Liver (tissue), 9 donors: ENCODE results near the gene SCNN1A. TPM values are rescaled to one million over a fixed set of nuclear protein-coding genes. Genes with fewer than 3 reads are reported as not detected.

ENCODE experiments used
- DNase-seq: peaks from one replicate; pipeline ENCODE4 v3.0.0-alpha.2; 2017; ENCODE audit warnings: low spot score
- H3K27ac ChIP-seq, 2 donors: one replicate each; pipeline ENCODE4 v1.7.0; 2013; ENCODE audit warnings: inconsistent platforms in 2 of 2, low read length in 2 of 2, control low read depth in 1 of 2, low read depth in 1 of 2, mild to moderate bottlenecking in 1 of 2
- H3K27me3 ChIP-seq, 4 donors: one replicate each; pipeline versions ENCODE4 v1.6.1 to v1.7.0; 2013; ENCODE audit warnings: low read length in 3 of 4, inconsistent platforms in 1 of 4, mild to moderate bottlenecking in 1 of 4, moderate library complexity in 1 of 4; ENCODE audit not compliant: control insufficient read depth in 4 of 4, insufficient read depth in 4 of 4
- H3K36me3 ChIP-seq, 4 donors: one replicate each; pipeline versions ENCODE4 v1.6.1 to v1.7.0; 2013; ENCODE audit warnings: low read length in 3 of 4, mild to moderate bottlenecking in 3 of 4, low read depth in 1 of 4, moderate library complexity in 1 of 4; ENCODE audit not compliant: control insufficient read depth in 4 of 4, insufficient read depth in 3 of 4
- H3K4me1 ChIP-seq, 4 donors: one replicate each; pipeline versions ENCODE4 v1.6.1 to v1.7.0; 2013; ENCODE audit warnings: low read length in 3 of 4, mild to moderate bottlenecking in 3 of 4, moderate library complexity in 1 of 4; ENCODE audit not compliant: control insufficient read depth in 4 of 4, insufficient read depth in 4 of 4
- H3K4me3 ChIP-seq, 3 donors: one replicate each; pipeline versions ENCODE4 v1.6.1 to v1.7.0; 2013; ENCODE audit warnings: low read length in 3 of 3, control low read depth in 1 of 3, low read depth in 1 of 3, mild to moderate bottlenecking in 1 of 3
- H3K9ac ChIP-seq, 2 donors: one replicate each; pipeline ENCODE4 v1.7.0; 2013; ENCODE audit warnings: low read length in 2 of 2, mild to moderate bottlenecking in 2 of 2, moderate library complexity in 2 of 2, control low read depth in 1 of 2, low read depth in 1 of 2
- H3K9me3 ChIP-seq, 4 donors: one replicate each; pipeline versions ENCODE4 v1.6.1 to v1.7.0; 2013; ENCODE audit warnings: low read length in 3 of 4; ENCODE audit not compliant: control insufficient read depth in 4 of 4
- ATF3 ChIP-seq: IDR thresholded peaks from 2 replicates; pipeline ENCODE4 v1.6.1; 2016; ENCODE audit warnings: antibody characterized with exemption
- EGR1 ChIP-seq, 2 donors: IDR thresholded peaks; 2 replicates each; pipeline ENCODE4 v1.6.1; 2016 to 2018; ENCODE audit warnings: antibody characterized with exemption in 2 of 2, low read depth in 2 of 2
- FOXA1 ChIP-seq: IDR thresholded peaks from 2 replicates; pipeline ENCODE4 v1.6.1; 2016; ENCODE audit warnings: antibody characterized with exemption
- FOXA2 ChIP-seq: IDR thresholded peaks from 2 replicates; pipeline ENCODE4 v1.6.1; 2016; ENCODE audit warnings: antibody characterized with exemption
- GABPA ChIP-seq, 2 donors: IDR thresholded peaks in 1 of 2; conservative IDR thresholded peaks in 1 of 2; 2 replicates each; pipeline ENCODE4 v1.6.1; 2016; ENCODE audit warnings: antibody characterized with exemption in 2 of 2, mild to moderate bottlenecking in 1 of 2, moderate library complexity in 1 of 2
- HNF4A ChIP-seq, 2 donors: conservative IDR thresholded peaks; 2 replicates each; pipeline ENCODE4 v1.6.1; 2016; ENCODE audit warnings: antibody characterized with exemption in 2 of 2, mild to moderate bottlenecking in 2 of 2
- HNF4G ChIP-seq: IDR thresholded peaks from 2 replicates; pipeline ENCODE4 v1.6.1; 2016; ENCODE audit warnings: antibody characterized with exemption
- JUND ChIP-seq, 2 donors: IDR thresholded peaks; 2 replicates each; pipeline ENCODE4 v1.6.1; 2016; ENCODE audit warnings: antibody characterized with exemption in 2 of 2
- MAX ChIP-seq: IDR thresholded peaks from 2 replicates; pipeline ENCODE4 v1.6.1; 2016; ENCODE audit warnings: antibody characterized with exemption
- NR2F2 ChIP-seq: IDR thresholded peaks from 2 replicates; pipeline ENCODE4 v1.6.1; 2016; ENCODE audit warnings: antibody characterized with exemption
- RAD21 ChIP-seq, 2 donors: IDR thresholded peaks; 2 replicates each; pipeline ENCODE4 v1.6.1; 2016; ENCODE audit warnings: antibody characterized with exemption in 2 of 2, mild to moderate bottlenecking in 2 of 2
- RXRA ChIP-seq, 2 donors: IDR thresholded peaks; 2 replicates each; pipeline ENCODE4 v1.6.1; 2017 to 2018; ENCODE audit warnings: antibody characterized with exemption in 2 of 2, mild to moderate bottlenecking in 1 of 2
- SP1 ChIP-seq: IDR thresholded peaks from 2 replicates; pipeline ENCODE4 v1.6.1; 2018; ENCODE audit warnings: antibody characterized with exemption, mild to moderate bottlenecking
- TAF1 ChIP-seq: conservative IDR thresholded peaks from 2 replicates; pipeline ENCODE4 v1.6.1; 2016; ENCODE audit warnings: antibody characterized with exemption, mild to moderate bottlenecking
- YY1 ChIP-seq: IDR thresholded peaks from 2 replicates; pipeline ENCODE4 v1.6.1; 2016; ENCODE audit warnings: antibody characterized with exemption, mild to moderate bottlenecking
- WGBS: extraction: QIAGEN DNeasy Blood & Tissue Kit; methylation state at CpG from one replicate; pipeline ENCODE4 v1.1.7; 2013; 5-methylcytosine and 5-hydroxymethylcytosine counted together
- polyA plus RNA-seq, 2 donors: library from polyadenylated mRNA; stranded (reverse) in 1 of 2; unstranded in 1 of 2; fragments of 200-250 nt in 1 of 2; fragments of >200 nt in 1 of 2; fragmentation: Nextera tagmentation in 1 of 2; extraction: Ambion mirVana in 1 of 2; gene quantifications; one replicate each; pipeline versions ENCODE4 v1.2.1 to v1.2.3, GENCODE V29; 2013 to 2015
- total RNA-seq, 2 donors: library from RNA; depleted of rRNA; stranded (reverse); fragments of >200 nt; gene quantifications; one replicate each; pipeline ENCODE4 v1.2.3, GENCODE V29; 2014
- TF ChIP-seq, protein P1 (sequence below): IDR thresholded peaks from 2 replicates; pipeline ENCODE4 v1.6.1; 2016; ENCODE audit warnings: antibody characterized with exemption, mild to moderate bottlenecking
- TF ChIP-seq, protein P2 (sequence below): fragments of 150-350 bp; IDR thresholded peaks from 2 replicates; pipeline ENCODE4 v1.5.1; 2017; ENCODE audit warnings: improper control_type of control experiment, low read depth, low read length; ENCODE audit not compliant: missing input control
- TF ChIP-seq, protein P3 (sequence below): IDR thresholded peaks from 2 replicates; pipeline ENCODE4 v1.6.1; 2016; ENCODE audit warnings: antibody characterized with exemption
- donor health status: healthy.
- donor health status: healthy.
- donor health status: healthy.
- donor health status: healthy.
- donor health status: healthy.

The SCNN1A gene
- total and polyA plus RNA-seq, 4 donors = 0.47 to 7.7 (median 2.9) TPM

DNA sequence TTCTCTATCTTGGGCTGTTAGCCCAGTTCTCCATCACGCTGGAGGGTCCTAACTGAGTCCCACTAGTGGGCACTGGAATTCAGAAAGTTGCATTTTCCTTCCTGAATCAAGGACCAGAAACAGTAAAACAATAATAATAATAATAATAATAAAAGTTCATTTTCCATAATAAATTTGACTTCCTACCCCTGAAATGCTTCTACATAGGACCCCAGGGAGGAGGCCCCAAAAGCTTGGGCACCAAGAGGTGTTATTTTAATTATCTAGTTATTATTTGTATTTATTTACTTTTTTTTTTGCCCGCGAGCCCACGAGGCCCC, 12.4 kb downstream of the SCNN1A start:
- H3K9ac ChIP-seq = peak overlapping the region in 1 of 2 donors; percentile 60

DNA sequence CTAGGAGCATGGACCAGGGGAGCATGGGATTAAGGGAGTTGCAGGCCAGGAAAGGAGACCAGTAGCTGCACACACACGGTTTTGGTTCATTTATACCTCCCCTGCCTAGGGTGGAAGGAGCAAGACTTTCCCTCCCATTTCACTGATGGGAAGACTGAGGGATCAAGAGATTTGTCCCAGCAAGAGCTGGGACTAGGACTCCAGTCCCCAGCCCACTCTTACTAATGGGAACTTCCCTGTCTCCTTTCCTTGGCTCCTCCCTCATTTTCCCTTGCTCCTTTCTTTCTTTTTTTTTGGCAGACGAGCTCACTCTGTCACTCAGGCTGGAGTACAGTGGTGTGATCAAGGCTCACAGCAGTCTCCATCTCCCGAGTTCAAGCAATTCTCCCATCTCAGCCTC, 13.0 kb downstream of the SCNN1A start:
- no peak overlapping the region for H3K9ac ChIP-seq
- H3K9me3 ChIP-seq = no peaks in the 10 kb centered on the region
- no peaks in the 10 kb centered on the region for H3K36me3 ChIP-seq
- peaks cover 14 to 41% (median 28%) of the 10 kb centered on the region in 4 donors for H3K4me1 ChIP-seq
- no peaks in the 10 kb centered on the region for H3K27me3 ChIP-seq
- peak overlapping the region; percentile 92 to 94 for H3K27ac ChIP-seq
- DNase-seq = no peak
- 71% methylated on average over 3 of the region's 3 CpGs for WGBS
- no peak overlapping the region for H3K4me3 ChIP-seq
- no peak for TF ChIP-seq FOXA1
- no peak for TF ChIP-seq HNF4A (conservative IDR thresholded peaks at IDR 0.05)
- TF ChIP-seq, protein P1, sequence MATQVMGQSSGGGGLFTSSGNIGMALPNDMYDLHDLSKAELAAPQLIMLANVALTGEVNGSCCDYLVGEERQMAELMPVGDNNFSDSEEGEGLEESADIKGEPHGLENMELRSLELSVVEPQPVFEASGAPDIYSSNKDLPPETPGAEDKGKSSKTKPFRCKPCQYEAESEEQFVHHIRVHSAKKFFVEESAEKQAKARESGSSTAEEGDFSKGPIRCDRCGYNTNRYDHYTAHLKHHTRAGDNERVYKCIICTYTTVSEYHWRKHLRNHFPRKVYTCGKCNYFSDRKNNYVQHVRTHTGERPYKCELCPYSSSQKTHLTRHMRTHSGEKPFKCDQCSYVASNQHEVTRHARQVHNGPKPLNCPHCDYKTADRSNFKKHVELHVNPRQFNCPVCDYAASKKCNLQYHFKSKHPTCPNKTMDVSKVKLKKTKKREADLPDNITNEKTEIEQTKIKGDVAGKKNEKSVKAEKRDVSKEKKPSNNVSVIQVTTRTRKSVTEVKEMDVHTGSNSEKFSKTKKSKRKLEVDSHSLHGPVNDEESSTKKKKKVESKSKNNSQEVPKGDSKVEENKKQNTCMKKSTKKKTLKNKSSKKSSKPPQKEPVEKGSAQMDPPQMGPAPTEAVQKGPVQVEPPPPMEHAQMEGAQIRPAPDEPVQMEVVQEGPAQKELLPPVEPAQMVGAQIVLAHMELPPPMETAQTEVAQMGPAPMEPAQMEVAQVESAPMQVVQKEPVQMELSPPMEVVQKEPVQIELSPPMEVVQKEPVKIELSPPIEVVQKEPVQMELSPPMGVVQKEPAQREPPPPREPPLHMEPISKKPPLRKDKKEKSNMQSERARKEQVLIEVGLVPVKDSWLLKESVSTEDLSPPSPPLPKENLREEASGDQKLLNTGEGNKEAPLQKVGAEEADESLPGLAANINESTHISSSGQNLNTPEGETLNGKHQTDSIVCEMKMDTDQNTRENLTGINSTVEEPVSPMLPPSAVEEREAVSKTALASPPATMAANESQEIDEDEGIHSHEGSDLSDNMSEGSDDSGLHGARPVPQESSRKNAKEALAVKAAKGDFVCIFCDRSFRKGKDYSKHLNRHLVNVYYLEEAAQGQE = no peak
- no peak for TF ChIP-seq YY1
- TF ChIP-seq HNF4G = no peak
- TF ChIP-seq FOXA2 = no peak
- TF ChIP-seq JUND (IDR thresholded peaks at IDR 0.05) = no peak
- TF ChIP-seq, protein P2, sequence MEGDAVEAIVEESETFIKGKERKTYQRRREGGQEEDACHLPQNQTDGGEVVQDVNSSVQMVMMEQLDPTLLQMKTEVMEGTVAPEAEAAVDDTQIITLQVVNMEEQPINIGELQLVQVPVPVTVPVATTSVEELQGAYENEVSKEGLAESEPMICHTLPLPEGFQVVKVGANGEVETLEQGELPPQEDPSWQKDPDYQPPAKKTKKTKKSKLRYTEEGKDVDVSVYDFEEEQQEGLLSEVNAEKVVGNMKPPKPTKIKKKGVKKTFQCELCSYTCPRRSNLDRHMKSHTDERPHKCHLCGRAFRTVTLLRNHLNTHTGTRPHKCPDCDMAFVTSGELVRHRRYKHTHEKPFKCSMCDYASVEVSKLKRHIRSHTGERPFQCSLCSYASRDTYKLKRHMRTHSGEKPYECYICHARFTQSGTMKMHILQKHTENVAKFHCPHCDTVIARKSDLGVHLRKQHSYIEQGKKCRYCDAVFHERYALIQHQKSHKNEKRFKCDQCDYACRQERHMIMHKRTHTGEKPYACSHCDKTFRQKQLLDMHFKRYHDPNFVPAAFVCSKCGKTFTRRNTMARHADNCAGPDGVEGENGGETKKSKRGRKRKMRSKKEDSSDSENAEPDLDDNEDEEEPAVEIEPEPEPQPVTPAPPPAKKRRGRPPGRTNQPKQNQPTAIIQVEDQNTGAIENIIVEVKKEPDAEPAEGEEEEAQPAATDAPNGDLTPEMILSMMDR = no peak
- no peak for TF ChIP-seq NR2F2
- no peak for TF ChIP-seq GABPA (IDR thresholded peaks at IDR 0.05 in 1 of 2, conservative IDR thresholded peaks at IDR 0.05 in 1 of 2)
- no peak for TF ChIP-seq RAD21 (IDR thresholded peaks at IDR 0.05)
- no peak for TF ChIP-seq ATF3
- no peak for TF ChIP-seq TAF1
- TF ChIP-seq, protein P3, sequence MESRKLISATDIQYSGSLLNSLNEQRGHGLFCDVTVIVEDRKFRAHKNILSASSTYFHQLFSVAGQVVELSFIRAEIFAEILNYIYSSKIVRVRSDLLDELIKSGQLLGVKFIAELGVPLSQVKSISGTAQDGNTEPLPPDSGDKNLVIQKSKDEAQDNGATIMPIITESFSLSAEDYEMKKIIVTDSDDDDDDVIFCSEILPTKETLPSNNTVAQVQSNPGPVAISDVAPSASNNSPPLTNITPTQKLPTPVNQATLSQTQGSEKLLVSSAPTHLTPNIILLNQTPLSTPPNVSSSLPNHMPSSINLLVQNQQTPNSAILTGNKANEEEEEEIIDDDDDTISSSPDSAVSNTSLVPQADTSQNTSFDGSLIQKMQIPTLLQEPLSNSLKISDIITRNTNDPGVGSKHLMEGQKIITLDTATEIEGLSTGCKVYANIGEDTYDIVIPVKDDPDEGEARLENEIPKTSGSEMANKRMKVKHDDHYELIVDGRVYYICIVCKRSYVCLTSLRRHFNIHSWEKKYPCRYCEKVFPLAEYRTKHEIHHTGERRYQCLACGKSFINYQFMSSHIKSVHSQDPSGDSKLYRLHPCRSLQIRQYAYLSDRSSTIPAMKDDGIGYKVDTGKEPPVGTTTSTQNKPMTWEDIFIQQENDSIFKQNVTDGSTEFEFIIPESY = no peak
- TF ChIP-seq RXRA (IDR thresholded peaks at IDR 0.05) = no peak
- no peak for TF ChIP-seq EGR1 (IDR thresholded peaks at IDR 0.05; ENCODE audit: low read depth in 2 of 2)
- no peak for TF ChIP-seq MAX
- TF ChIP-seq SP1 = no peak

More for the DNA sequence above, 12.4 kb downstream of the SCNN1A start:
- TF ChIP-seq RAD21 (IDR thresholded peaks at IDR 0.05) (no peak), MAX (no peak), FOXA2 (no peak)
- Histone ChIP-seq H3K4me3 (peak overlapping the region in 1 of 3 donors; percentile 69), H3K27ac (peak overlapping the region; percentile 92 to 94), H3K36me3 (no peaks in the 10 kb centered on the region), H3K9me3 (no peaks in the 10 kb centered on the region), H3K27me3 (no peaks in the 10 kb centered on the region), H3K4me1 (peaks cover 14 to 41% (median 31%) of the 10 kb centered on the region in 4 donors)
- 19% methylated on average over 4 of the region's 4 CpGs for WGBS
- DNase-seq = no peak
